B cell (primary cell): ENCODE data around the gene NAP1L1. TPM values are rescaled to one million over a fixed set of nuclear protein-coding genes. Genes with fewer than 3 reads are reported as not detected.

Experiments
- ATAC-seq: fragments of 200-7000 bp; cut with Tn5 transposase; one replicate; pipeline ENCODE4 v1.10.0; 2021; ENCODE audit warnings: low read depth, mild to moderate bottlenecking, moderate number of reproducible peaks, moderate library complexity
- CTCF ChIA-PET: fragments of 350-600 bp; sonication (Branson Sonifier 250); formaldehyde crosslinking; loops from one replicate; lab custom pipeline; 2021; ENCODE audit warnings: antibody characterized with exemption, inconsistent platforms; lab: Charles Lee
- POLR2A ChIA-PET: fragments of 350-600 bp; sonication (Branson Sonifier 250); formaldehyde crosslinking; loops from one replicate; lab custom pipeline; 2021; ENCODE audit warnings: antibody characterized with exemption; lab: Charles Lee
- DNase-seq: peaks from one replicate; pipeline ENCODE4 v3.0.0; 2013
- H2AFZ ChIP-seq: 2 replicates; pipeline ENCODE4 v1.6.1; 2012; ENCODE audit warnings: mild to moderate bottlenecking, low read depth, low read length; ENCODE audit not compliant: insufficient read depth, poor library complexity, severe bottlenecking
- H3K27ac ChIP-seq, 2 donors: 1 replicate in 1 of 2; 2 replicates in 1 of 2; pipeline ENCODE4 v1.5.1; 2012 to 2013; ENCODE audit warnings: low read length in 2 of 2, mild to moderate bottlenecking in 2 of 2, moderate library complexity in 1 of 2
- H3K27me3 ChIP-seq, 4 experiments: fragments of 200-600 bp in 1 of 4; sonication (generic) in 1 of 4; replicated peaks in 1 of 4; 1 replicate in 2 of 4; 2 replicates in 2 of 4; pipeline versions ENCODE4 v1.6.1 to v1.7.0; 2013 to 2016; ENCODE audit warnings: low read length in 3 of 4, mild to moderate bottlenecking in 2 of 4, mixed read lengths in 1 of 4, moderate library complexity in 1 of 4; ENCODE audit not compliant: insufficient read depth in 4 of 4, control insufficient read depth in 3 of 4; ENCODE audit errors: control extremely low read depth in 1 of 4
- H3K36me3 ChIP-seq, 2 experiments: replicated peaks in 1 of 2; 1 replicate in 1 of 2; 2 replicates in 1 of 2; pipeline versions ENCODE4 v1.6.1 to v1.7.1; 2013; ENCODE audit warnings: low read length in 1 of 2; ENCODE audit not compliant: insufficient read depth in 2 of 2, control insufficient read depth in 1 of 2; ENCODE audit errors: control extremely low read depth in 1 of 2, extremely low read depth in 1 of 2
- H3K4me1 ChIP-seq, 2 donors: fragments of 200-600 bp in 1 of 2; sonication (generic) in 1 of 2; 1 replicate in 1 of 2; 2 replicates in 1 of 2; pipeline versions ENCODE4 v1.5.1 to v1.6.1; 2013 to 2017; ENCODE audit warnings: low read length in 2 of 2; ENCODE audit not compliant: control insufficient read depth in 2 of 2, insufficient read depth in 2 of 2
- H3K4me2 ChIP-seq: replicated peaks from 2 replicates; pipeline ENCODE3; 2012; ENCODE audit warnings: mild to moderate bottlenecking, low read depth, low read length; ENCODE audit not compliant: poor library complexity, severe bottlenecking
- H3K4me3 ChIP-seq, 5 experiments: fragments of 200-600 bp in 1 of 5; sonication (generic) in 1 of 5; 1 replicate in 3 of 5; 2 replicates in 2 of 5; pipeline versions ENCODE4 v1.5.1 to v1.7.0; 2011 to 2016; ENCODE audit warnings: low read length in 4 of 5, mild to moderate bottlenecking in 4 of 5, low read depth in 2 of 5, control low read depth in 1 of 5, moderate library complexity in 1 of 5; ENCODE audit not compliant: insufficient read depth in 1 of 5; ENCODE audit errors: control extremely low read depth in 1 of 5, extremely low read depth in 1 of 5
- H3K79me2 ChIP-seq: fragments of 200-600 bp; sonication (generic); one replicate; pipeline ENCODE4 v1.6.0; 2016; ENCODE audit warnings: low read length; ENCODE audit not compliant: control insufficient read depth, insufficient read depth
- H3K9ac ChIP-seq: fragments of 200-600 bp; sonication (generic); 2 replicates; pipeline ENCODE4 v1.6.1; 2017; ENCODE audit warnings: mild to moderate bottlenecking, low read length, moderate library complexity
- H3K9me3 ChIP-seq, 3 donors: one replicate each; pipeline versions ENCODE4 v1.6.1 to v1.7.1; 2013; ENCODE audit warnings: low read length in 2 of 3; ENCODE audit not compliant: control insufficient read depth in 2 of 3, insufficient read depth in 1 of 3; ENCODE audit errors: control extremely low read depth in 1 of 3
- H4K20me1 ChIP-seq: 2 replicates; pipeline ENCODE4 v1.6.0; 2012; ENCODE audit warnings: mild to moderate bottlenecking, low read length; ENCODE audit not compliant: insufficient read depth, control insufficient read depth, poor library complexity, severe bottlenecking
- H3K27ac Mint-ChIP-seq: one replicate; pipeline ENCODE4 v1.8.0; 2021; ENCODE audit warnings: mixed read lengths
- H3K27me3 Mint-ChIP-seq: one replicate; pipeline ENCODE4 v1.8.0; 2021; ENCODE audit warnings: mixed read lengths
- H3K4me1 Mint-ChIP-seq: one replicate; pipeline ENCODE4 v1.8.0; 2021; ENCODE audit warnings: mixed read lengths
- H3K4me3 Mint-ChIP-seq: one replicate; pipeline ENCODE4 v1.8.0; 2021; ENCODE audit warnings: mixed read lengths
- H3K9me3 Mint-ChIP-seq: one replicate; pipeline ENCODE4 v1.8.0; 2022; ENCODE audit warnings: mixed read lengths; ENCODE audit not compliant: insufficient read depth
- EZH2 ChIP-seq: IDR thresholded peaks from 2 replicates; pipeline ENCODE4 v1.6.1; 2012; ENCODE audit warnings: borderline replicate concordance, low read depth, mild to moderate bottlenecking, moderate library complexity, low read length; ENCODE audit not compliant: insufficient read depth, poor library complexity, severe bottlenecking
- WGBS: methylation state at CpG from one replicate; pipeline ENCODE4 v1.1.5; 2013; ENCODE audit warnings: missing lambda C conversion rate; ENCODE audit not compliant: insufficient coverage; 5-methylcytosine and 5-hydroxymethylcytosine counted together
- intact Hi-C: fragments of 100-400 bp; cut with micrococcal nuclease; formaldehyde crosslinking; loops from one replicate; pipeline ENCODE4 v1.10.0; 2022
- polyA plus RNA-seq: library from polyadenylated mRNA; depleted of rRNA; stranded (reverse); fragments of >200 nt; gene quantifications from 2 replicates; pipeline ENCODE4 v1.2.3, GENCODE V29; 2012
- total RNA-seq, 2 donors: library from RNA; stranded (reverse); fragments of 120-200 nt in 1 of 2; gene quantifications; 1 replicate in 1 of 2; 2 replicates in 1 of 2; pipeline versions ENCODE4 v1.2.3 to v1.2.4, GENCODE V29; 2013 to 2022
- TF ChIP-seq, protein P1 (sequence below): fragments of 200-600 bp; IDR thresholded peaks from one replicate; pipeline ENCODE4 v1.8.0; 2022; ENCODE audit warnings: antibody characterized with exemption, mild to moderate bottlenecking

Gene NAP1L1
- total and polyA plus RNA-seq, 2 donors (not counting 1 experiment from before 2014, with no cell fraction given) = 165 to 766 TPM

DNA sequence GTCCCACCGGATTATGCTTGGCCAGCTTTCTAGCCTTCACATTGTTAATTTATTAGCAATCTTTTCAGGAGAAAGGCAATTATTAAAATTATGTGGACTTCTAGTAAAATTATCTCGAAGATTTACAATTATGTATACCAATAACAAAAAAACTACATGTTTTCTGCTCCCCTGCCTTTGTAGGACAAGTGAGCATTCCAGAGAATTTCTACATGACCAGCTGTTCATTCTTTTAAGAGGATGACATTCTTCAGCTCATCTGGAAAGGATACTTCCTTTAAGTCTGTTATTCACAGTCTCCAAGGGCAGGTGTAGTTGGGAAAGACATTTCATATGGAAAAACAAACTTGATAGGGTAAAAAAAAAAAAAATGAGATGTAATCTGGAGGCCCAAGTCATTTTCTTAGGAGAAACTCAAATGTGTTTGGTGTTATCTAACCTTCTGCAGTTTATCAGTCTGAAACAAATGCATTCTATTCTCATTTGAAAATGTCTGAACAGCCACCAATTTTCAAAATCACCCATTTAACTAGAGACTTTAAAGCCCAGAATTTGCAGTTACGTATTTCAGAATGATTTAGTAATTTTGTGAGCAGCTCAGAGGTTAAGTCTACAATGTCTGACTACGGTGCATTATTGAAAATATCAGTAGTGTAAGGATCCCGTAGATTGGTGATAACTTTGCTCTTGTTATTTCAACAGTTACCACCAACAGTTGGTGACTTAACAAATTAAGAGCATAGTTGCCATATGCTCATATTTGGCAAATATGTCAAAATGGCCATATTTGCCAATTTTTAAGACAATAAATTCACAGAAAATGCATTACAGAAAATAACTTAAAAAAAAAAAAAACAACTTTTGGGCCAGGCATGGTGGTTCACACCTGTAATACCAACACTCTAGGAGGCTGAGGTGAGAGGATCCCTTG lies 51.1 kb downstream of the NAP1L1 start:
- Histone ChIP-seq H4K20me1 (no peaks in the 10 kb centered on the region), H2AFZ (peak overlapping the region; percentile 96), H3K4me3 (no peak overlapping the region), H3K9ac (no peak overlapping the region), H3K27me3 (peaks cover 2 to 20% (median 17%) of the 10 kb centered on the region in 4 experiments), H3K4me2 (no peak overlapping the region), H3K4me1 (peaks cover 18 to 23% of the 10 kb centered on the region in 2 donors), H3K79me2 (no peaks in the 10 kb centered on the region), H3K27ac (peak overlapping the region in 1 of 2 donors; percentile 81), H3K9me3 (no peaks in the 10 kb centered on the region), H3K36me3 (no peaks in the 10 kb centered on the region)
- intact Hi-C loops = loop anchor here (2.0 to 5.0 kb wide), 5 partner anchors 314 to 1495 kb away; partner anchors contain the start of genes BBS10, KRR1 and OSBPL8
- TF ChIP-seq, protein P1, sequence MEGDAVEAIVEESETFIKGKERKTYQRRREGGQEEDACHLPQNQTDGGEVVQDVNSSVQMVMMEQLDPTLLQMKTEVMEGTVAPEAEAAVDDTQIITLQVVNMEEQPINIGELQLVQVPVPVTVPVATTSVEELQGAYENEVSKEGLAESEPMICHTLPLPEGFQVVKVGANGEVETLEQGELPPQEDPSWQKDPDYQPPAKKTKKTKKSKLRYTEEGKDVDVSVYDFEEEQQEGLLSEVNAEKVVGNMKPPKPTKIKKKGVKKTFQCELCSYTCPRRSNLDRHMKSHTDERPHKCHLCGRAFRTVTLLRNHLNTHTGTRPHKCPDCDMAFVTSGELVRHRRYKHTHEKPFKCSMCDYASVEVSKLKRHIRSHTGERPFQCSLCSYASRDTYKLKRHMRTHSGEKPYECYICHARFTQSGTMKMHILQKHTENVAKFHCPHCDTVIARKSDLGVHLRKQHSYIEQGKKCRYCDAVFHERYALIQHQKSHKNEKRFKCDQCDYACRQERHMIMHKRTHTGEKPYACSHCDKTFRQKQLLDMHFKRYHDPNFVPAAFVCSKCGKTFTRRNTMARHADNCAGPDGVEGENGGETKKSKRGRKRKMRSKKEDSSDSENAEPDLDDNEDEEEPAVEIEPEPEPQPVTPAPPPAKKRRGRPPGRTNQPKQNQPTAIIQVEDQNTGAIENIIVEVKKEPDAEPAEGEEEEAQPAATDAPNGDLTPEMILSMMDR = no peak
- TF ChIP-seq EZH2 = no peak
- Mint-ChIP-seq H3K4me3 (peak overlapping the region; percentile 96), H3K27me3 (peaks cover 15% of the 10 kb centered on the region), H3K4me1 (peaks cover 29% of the 10 kb centered on the region), H3K27ac (no peak overlapping the region), H3K9me3 (no peaks in the 10 kb centered on the region)
- POLR2A ChIA-PET = interaction anchor here (0.6 kb wide), 1 partner anchor 1023 kb away, joined by 11 read pairs; no protein-coding TSS in a partner anchor
- CTCF ChIA-PET = interaction anchor here (1.0 to 12.7 kb wide), 10 partner anchors 6 to 642 kb away, joined by 3 to 210 read pairs (median 4); partner anchors contain the start of gene BBS10
- no CpG with 5 or more reads among the region's 5 CpGs for WGBS
- ATAC-seq (no peak), DNase-seq (no peak)
